T follicular helper cell (primary cell): ENCODE results near the gene STX3.
"Not testable (repeated sequence)": the region's sequence is repeated elsewhere in the genome, so short reads cannot be mapped to it uniquely, and the experiment has no call there.

Experiments used
- DNase-seq: peaks from one replicate; pipeline ENCODE4 v3.0.0-alpha.2; 2020; ENCODE audit warnings: low read depth

Gene STX3

DNA sequence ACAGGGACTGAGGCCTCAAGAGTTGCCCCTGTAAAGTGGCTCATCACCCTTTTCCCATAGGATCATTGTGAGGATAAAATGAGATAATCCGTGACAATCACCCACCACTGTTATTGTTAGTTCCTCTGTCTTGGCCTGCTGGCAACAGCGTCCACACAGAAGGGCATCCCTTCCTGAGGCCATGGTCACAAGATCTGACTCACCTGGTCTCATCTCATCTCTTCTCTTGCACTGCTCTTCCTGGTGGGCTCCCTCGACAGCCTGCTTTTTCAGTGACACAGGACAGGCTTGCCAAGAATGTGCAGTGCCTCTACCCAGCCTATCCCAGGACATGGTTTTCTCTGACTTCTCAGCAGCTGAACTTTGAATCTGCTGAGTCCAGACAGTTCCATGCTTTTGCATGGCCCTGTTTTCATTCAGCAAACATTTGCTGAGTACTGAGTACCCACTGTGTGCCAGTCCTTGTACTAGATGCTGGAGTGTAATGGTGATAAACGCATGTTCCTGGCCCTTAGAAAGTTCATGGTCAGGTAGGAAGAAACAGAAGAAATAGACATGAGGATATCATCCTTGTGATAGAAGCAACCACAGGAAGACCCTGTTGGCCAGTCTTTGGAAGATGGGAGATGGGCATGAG lies 3.3 kb downstream of the STX3 start:
- DNase-seq = no peak

DNA sequence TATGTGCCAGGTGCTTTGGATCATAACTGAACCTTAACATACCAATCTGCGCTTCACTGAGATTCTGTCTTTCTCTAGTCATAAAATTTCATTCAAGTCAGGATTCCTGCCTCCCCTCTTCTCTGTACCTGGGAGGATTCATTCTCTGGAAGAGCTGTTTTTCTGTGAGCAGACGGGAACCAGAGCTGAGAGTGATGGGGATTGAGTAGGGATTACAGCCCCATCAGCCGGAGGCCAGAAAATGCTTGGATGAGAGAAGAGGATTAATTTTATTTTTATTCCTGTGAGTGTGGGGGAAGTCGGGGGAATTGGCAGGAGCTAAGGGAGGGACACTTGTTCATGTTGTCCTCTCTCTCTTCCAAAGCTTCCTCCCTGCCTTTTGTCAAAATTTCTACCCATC lies 4.7 kb downstream of the STX3 start:
- no peak for DNase-seq

DNA sequence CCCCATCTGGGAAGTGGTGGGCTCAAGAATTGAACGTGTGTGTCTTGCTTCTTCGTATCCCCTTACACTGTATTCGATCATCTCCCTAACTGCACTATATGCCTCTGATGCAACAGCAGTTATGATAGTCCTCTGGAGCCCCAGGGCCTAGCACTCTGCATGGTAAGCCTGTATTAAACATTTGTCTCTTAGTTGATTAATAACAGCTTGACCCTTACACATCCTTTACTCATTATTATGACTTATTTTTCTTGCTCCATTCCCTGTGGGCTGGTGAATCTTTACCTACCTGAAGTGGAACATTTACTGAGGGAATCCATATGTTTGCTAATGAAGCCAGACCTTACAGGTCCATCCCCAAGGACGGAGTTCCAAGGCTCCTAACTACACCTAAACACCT lies 5.6 kb downstream of the STX3 start:
- DNase-seq = no peak

DNA sequence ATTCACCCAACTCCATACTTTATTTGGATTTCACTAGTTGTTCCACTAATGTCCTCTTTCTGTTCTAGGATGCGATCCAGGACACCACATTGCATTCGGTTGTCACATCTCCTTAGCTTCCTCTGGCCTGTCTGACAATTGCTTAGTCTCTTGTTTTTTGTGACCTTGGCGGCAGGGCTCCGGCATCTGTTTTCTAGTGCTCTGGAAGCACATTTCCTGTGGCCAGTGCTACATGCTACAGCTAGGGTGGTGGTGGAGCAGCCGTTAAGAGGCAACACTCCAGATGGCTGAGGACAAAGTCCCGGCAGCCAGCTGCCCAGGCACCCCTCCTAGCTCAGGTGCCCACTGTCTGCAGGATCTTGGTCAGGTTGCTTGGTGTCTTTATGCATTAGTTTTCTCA lies 6.8 kb downstream of the STX3 start:
- DNase-seq = no peak

DNA sequence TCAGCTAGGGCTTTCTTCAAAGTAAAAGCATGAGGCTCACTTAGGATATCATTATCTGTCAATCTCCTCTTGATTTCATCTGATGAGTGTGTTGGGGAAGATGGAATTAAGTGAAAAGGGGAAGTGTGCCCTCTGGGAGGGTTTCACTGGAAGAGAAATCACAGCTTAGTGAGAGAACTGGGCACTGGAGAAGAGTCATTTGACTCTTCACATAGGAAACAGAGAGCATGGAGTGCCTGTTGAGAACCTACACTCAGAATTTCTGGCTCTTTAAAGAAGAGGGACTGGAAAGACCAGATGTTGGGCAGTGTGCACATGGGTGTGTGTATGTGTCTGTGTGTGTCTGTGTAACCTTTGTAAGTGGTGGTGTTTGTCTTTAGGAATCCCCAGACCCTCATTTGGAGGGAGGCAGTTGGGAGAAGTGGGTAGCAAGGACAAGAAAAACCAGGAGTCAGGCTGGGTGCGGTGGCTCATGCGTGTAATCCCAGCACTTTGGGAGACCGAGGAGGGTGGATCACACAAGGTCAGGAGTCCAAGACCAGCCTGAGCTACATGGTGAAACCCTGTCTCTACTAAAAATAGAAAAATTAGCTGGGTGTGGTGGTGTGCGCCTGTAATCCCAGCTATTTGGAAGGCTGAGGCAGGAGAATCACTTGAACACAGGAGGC lies 10.0 kb downstream of the STX3 start:
- no peak for DNase-seq

DNA sequence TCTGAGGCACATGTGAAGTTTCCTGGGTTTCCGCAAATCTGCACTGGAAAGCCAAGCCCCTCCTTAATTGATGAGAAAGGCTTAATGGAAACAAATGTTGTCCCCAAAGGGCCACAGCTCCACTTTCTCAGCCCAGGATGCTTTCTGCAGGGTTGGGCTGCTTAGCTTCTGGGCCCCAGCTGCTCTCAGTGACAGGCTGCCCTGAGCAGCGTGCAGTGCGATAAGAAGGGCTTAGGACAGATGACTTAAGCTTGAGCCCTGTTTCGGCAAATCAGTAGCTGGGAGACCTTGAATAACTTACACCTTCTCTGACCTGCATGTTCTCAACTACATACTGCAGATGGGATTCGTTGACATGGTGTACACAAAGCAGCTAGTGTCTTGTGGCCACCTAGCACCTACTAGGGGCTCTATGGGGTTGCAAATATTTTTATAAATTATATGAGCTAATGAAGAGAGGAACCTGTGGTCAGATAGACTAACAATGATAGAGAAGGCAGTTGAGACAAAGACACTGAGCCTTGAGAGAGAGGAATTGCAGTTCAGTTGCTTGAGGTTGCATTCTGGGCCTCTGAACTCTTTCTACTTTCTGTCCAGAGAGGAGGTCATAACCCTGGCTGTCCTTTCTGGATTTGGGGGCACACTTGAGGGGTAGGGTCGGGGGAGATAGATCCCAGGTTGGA lies 11.5 kb downstream of the STX3 start:
- DNase-seq = no peak

DNA sequence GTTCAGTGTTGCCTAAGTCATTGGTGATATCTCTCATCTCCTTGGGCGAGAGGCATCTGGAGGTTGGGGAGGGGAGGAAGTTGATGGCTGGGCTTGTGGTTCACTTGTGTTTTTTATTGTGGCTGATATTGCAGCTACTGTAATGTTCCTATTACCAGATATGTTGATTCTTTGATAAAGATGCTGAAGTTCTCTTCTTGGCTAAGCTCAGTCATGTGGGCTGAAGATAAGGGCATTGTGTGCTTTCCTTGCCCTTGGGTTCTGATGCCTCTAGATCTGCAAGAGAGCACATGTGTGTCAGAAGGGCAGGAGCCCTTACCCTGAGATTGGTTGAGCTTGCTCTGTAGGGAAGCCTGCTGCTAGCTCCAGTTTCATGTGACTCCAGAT lies 12.0 kb downstream of the STX3 start:
- DNase-seq = no peak

DNA sequence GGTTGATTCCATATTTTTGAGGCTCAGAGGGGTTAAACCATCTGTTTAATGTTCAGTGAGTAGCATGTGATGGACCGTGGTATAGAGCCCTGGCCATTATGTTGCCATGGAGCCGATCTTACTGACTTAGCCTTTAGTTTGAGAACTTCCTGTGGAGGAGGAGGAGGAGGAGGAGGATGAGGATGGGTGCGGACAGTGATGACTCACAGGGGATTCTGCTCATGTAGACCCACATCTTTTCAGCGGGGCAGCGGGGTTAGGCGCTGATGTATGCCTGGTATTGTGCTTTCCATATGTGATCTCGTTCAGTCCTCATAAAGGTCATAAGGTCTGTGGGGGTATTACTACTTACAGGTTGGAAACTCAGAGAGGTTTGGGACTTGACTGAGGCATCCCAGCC lies 13.9 kb downstream of the STX3 start:
- no peak for DNase-seq

DNA sequence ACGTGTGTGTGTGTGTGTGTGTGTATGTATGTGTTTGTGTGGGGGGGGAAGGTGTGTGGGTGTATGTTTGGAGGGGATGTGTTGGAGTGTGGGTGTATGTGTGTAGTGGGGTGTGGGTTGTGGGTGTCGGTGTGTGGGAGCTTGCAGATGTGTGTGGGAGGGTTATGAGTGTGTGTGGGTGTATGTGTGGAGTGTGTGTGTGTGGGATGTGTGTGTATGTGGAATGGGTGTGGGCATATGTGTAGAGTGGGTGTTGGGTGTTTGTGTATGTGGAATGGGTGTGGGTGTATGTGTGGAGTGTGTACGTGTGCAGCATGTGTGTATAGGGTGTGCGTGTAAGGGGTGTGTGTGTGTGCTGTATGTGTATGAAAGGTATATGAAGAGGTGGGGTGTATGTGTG lies 14.7 kb downstream of the STX3 start:
- no peak for DNase-seq

DNA sequence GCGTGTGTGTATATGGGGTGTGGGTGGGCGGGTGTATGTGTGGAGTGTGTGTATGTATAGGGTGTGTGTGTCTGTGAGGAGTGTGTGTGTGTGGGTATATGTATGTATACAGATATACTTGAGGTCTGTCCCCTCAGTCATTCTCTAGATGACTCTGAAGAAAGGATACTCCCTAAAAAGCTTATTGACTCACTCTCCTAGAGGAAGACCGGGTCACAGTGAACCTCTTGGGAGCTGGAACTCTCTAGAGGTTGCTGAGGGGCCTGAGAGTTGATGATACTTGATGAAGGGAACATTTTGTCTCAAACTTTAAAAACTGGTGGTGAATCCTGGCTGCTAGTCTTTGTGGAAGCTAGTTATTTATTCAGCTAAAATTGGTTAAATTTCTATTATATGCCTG lies 15.1 kb downstream of the STX3 start:
- no peak for DNase-seq

DNA sequence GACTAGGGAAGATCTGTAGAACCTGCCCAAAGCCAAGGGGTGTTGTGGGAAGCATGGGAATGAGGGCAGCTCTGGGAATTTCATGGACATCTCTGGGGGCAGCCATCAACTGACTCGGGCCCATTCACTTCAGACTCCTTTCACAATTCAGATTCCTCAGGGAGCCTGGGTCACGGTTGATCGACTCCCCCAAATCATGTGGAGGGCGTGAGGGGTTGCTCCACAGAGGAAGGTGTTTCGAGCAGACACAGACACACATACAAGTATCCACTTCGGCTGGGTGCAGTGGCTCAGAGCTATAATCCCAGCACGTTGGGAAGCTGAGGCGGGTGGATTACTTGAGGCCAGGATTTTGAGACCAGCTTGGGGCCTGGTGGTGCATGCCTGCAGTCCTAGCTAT lies 15.7 kb downstream of the STX3 start:
- no peak for DNase-seq

DNA sequence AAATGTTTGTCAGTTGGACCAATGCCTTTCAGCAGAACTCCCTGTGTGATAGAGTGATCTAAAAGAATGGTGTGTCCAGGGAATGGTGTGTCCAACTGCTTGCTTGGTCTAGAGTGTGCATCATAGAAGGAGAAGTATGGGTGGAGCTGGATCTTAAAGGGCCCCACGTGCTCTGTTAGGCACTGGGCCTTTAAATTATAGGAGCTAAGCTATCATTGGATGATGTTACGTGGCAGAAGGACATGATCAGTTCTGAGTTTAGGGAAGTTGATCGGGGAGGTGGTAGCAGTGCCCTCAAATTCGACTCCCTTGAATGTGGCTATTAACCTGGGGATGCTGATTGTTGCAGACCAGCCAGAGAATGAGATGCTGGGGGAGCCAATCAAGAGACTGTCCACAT lies 16.4 kb downstream of the STX3 start:
- no peak for DNase-seq

DNA sequence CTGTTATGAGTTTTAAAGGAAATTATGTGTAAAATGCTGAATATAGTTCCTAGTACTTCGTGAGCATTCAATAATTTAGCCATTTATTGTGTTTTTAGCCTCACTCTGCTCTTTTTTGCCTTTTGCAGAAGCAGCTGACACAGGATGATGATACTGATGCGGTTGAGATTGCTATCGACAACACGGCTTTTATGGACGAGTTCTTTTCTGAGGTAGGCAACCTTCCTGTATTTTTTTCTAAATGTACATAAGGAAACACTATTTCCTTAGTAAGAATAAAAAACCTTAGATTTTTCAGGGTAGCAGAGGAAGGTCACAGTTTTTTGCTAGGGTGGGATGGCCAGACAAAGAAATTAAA lies 17.9 kb downstream of the STX3 start:
- no peak for DNase-seq

DNA sequence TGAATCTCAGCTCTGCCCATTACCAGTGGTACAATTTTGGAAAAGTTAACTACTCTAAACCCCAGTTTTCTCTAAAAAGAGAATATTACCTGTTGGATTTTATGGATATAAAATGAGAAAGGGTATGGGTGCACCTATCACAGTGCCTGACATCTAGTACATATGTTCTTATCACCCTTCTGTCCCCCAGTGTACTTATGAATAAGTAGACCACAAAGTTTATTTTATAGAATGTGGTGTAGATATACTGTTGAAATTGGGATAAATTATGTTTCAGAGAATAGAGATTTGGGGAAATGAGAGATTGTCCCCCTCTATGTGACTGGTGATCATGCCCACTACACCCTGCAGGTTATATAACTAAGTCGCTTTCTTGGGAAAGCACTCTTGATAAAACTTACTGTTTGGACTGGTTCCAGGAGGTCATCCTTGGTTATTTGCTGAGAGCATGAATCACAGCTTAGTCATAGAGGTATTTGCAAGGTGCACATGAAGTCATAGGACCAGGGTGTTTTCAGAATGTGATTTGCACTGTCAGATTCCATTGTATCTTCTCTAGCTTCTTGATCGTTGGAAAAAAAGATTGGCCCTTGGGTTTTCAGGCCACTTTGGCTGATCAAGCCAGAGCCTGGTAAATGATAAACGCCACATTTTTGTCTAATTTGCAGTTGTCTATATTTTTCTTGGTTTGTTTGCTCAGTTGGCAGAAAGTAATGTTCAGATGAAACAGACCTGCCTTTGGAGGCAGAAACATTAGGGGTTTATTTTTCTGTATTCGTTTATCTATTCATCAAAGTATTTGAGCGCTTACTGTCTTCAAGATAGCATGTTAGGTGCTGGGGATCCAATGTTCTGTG lies 21.3 kb downstream of the STX3 start:
- no peak for DNase-seq

DNA sequence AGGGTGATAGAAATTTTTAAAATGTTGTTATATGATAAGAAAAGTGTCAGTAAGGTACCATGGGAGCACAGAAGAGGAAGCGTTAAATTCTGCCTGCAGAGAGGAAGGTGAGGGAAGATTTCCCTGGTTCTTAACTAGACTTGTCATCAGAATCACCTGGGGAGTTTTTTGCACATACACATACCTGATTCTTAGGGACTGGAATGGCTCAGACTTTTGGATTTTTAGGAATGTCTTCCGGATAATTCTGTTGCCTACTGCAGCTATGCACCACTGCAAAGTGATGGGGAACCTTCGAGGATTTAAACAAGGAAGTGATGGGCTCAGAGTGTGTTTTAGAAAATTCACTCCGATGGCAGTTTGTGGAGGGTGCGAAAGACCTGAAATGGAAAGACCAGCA lies 21.9 kb downstream of the STX3 start:
- DNase-seq = no peak

DNA sequence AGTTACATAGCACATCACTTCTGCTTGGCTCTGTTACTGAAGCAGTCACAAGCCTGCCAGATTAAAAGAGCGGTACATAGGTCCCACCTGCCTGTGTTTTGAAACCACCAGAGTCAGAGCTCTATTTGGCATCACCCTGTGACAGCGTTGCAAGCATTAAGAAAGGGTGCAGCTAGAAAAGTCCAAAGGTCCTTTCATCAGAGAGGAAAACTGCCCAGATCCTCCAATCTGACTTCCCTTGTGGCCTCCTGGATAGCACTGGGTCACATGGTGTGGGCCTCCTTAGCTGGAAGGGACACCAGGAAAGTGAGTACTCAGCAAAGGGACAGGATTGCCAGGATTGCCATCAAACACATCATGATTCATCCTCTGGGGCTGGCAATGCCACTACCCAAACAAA lies 22.9 kb downstream of the STX3 start:
- DNase-seq = no peak

DNA sequence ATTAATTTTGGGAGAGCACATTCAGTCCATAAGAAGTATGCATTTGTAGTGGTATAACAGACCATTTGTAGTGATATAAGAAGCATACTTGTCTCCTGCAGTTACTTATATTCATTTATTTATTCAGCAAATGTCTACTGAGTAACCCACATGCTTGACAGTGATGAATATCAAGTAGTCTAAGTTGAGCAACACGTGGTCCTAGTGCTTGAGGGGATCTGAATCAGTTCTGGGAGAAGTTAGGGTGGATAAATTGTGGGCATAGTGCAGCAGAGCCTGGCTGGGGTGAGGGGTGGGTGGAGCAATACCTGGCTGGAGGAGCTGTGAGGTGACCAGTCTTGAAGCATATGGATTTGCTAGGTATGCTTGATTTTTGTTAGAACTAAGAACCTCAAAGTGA lies 24.3 kb downstream of the STX3 start:
- DNase-seq = no peak

DNA sequence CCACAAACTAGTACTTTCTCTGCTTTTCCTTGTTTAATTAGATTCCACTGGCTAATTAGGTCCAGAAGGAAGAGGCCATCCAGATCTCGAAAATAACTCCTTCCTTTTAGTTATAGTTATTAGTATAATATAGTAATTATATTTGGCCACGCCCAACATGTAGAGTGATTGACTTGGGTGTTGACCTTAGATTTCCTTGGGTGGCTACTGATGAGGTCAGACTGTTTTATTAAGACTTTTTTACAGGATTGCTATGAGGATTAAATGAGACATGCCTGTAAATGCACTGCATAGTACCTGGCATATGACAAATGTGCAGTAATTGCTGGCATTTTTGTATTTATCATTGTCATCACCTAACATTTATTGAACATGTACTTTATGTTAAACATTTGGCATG lies 26.9 kb downstream of the STX3 start:
- no peak for DNase-seq

DNA sequence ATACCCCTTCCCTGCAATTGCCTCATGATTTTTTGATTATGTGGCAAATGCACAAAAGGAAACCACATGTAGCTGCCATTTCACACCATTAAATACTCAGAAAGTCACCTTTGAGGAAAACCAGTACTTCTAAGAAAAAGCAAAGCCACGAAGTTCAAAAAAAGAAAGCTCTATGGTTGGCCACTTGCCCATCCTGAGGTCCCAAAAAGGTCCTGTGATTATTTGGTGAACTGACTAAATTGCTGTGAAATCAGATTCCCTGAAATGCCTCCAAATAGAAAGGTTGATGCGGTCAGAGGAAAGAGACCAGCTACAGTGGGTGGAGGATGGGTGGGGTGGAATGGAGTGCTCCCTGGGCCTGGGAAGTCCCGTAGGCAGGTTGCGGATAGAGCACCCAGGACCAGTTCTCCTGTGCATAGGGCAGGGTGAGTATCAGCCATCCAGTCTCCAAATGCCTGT lies 28.5 kb downstream of the STX3 start:
- DNase-seq = no peak

DNA sequence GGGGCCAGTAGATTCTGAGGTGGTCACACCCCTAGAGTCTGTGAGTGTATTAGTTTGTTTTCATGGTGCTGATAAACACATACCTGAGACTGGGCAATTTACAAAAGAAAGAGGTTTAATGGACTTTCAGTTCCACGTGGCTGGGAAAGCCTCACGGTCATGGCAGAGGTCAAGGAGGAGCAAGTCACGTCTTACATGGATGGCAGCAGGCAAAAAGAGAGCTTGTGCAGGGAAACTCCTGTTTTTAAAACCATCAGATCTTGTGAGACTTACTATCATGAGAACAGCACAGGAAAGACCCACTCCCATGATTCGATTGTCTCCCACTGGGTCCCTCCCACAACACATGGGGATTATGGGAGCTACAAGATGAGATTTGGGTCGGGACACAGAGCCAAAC lies 29.3 kb downstream of the STX3 start:
- DNase-seq = not testable (repeated sequence)

DNA sequence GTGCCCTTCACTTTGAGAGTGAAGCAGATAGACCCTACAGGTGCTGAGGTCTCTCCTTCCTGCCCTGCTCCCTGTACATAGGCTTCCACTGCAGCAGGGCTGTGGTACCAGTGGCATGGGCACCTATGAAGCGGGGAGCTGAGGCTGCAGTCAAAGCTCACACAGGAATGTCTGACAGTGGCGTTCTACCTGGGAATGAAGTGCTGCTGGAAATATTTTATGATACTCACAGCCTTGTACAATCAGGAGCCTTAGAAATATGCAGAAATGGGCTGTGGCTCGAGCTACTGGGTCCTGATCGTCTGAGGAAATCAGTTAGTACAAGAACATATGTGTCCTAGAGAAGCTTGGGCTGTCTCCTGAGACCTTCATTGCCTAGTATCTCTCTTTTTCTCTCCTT lies 30.6 kb downstream of the STX3 start:
- no peak for DNase-seq

DNA sequence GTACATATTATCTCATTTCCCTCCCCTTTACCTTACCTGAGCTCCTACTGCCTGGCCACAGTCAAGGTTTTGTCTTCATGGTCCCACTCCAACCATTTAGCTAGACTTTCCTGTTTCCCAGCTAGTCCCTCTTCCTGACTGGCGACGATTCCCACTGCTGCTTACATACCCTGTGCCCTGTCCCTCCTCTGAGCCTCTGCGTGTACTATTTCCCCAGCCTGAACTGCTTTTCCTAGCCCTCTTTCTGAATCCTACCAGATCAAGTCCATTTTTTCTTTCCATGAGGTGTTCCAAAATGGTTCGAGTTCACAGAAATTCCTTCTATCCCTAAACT lies 32.0 kb downstream of the STX3 start:
- DNase-seq = no peak

DNA sequence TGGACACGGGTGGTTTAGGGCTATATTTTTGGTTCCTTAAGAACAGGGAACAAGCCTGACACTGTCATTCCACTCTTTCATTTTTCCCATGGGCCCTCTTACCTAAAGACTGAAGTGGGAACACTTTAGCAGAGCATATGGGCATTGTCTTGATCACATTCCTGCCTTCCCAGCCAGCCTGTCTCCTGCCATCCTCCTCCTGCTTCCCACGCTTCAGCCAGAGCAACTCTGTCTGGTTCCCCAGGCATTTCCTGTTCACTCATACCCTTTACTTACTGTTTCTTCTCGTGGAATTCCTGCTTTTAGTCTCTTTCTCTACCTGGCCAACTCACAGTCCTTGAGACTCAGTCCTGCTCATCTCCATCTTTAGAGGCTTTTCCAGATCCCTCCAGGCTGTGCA lies 32.6 kb downstream of the STX3 start:
- no peak for DNase-seq
